Epithelial cell of prostate (primary cell): ENCODE data around the gene ELAVL1.
"Not testable (repeated sequence)": the region's sequence is repeated elsewhere in the genome, so short reads cannot be mapped to it uniquely, and the experiment has no call there.

Experiments
- DNase-seq: peaks from one replicate; pipeline ENCODE4 v3.0.0-alpha.2; 2011; ENCODE audit warnings: low read depth, low spot score
- H3K27ac ChIP-seq: fragments of 450-650 bp; 2 replicates; pipeline ENCODE4 v1.5.1; 2017; ENCODE audit warnings: mild to moderate bottlenecking

The ELAVL1 gene

GRCh38 chr19:8005534-8006256 lies at the start of gene ELAVL1:
Gene ELAVL1 (minus strand): TSS chr19:8005641. CDS start chr19:7991815, 13,826 bp downstream.
- DNase-seq: peak; percentile 57

GRCh38 chr19:8054169-8054568 lies 48.7 kb upstream of the ELAVL1 start:
- H3K27ac ChIP-seq: no peak overlapping the region
- DNase-seq: no peak

More at GRCh38 chr19:8005534-8006256, at the start of gene ELAVL1:
- H3K27ac ChIP-seq: peak within 1 kb of the TSS; percentile 70

- H3K27ac ChIP-seq: no peak within 1 kb of the TSS
- DNase-seq: no peak
Observed at GRCh38 chr19:8052464-8052859, 47.0 kb upstream of the ELAVL1 start, which contains the start of gene CCL25. Gene CCL25 (plus strand): TSS chr19:8052760. CDS start chr19:8053050, 290 bp downstream.

- H3K27ac ChIP-seq: no peak overlapping the region
- DNase-seq: peak; percentile 31
Observed at GRCh38 chr19:8050274-8051096, 45.0 kb upstream of the ELAVL1 start.

- DNase-seq: no peak
Observed at GRCh38 chr19:8046569-8047165, 41.2 kb upstream of the ELAVL1 start.

GRCh38 chr19:8045872-8046568 lies 40.6 kb upstream of the ELAVL1 start:
- H3K27ac ChIP-seq: no peak overlapping the region
- no peak for DNase-seq

More at GRCh38 chr19:8046569-8047165, 41.2 kb upstream of the ELAVL1 start:
- H3K27ac ChIP-seq: no peak overlapping the region

GRCh38 chr19:8044018-8044417 lies 38.6 kb upstream of the ELAVL1 start:
- H3K27ac ChIP-seq: no peak overlapping the region
- DNase-seq: no peak

GRCh38 chr19:8042900-8043299 lies 37.5 kb upstream of the ELAVL1 start:
- no peak for DNase-seq
- no peak overlapping the region for H3K27ac ChIP-seq

- DNase-seq: no peak
- H3K27ac ChIP-seq: no peak overlapping the region
Observed at GRCh38 chr19:8041531-8041931, 36.1 kb upstream of the ELAVL1 start.

- no peak overlapping the region for H3K27ac ChIP-seq
- DNase-seq: no peak
Observed at GRCh38 chr19:8039231-8039630, 33.8 kb upstream of the ELAVL1 start.

GRCh38 chr19:8038815-8039214 lies 33.4 kb upstream of the ELAVL1 start:
- no peak overlapping the region for H3K27ac ChIP-seq
- DNase-seq: no peak

- no peak overlapping the region for H3K27ac ChIP-seq
- DNase-seq: no peak
Observed at GRCh38 chr19:8036434-8037099, 31.1 kb upstream of the ELAVL1 start.

- DNase-seq: no peak
- H3K27ac ChIP-seq: no peak overlapping the region
Observed at GRCh38 chr19:8034178-8034525, 28.7 kb upstream of the ELAVL1 start.

GRCh38 chr19:8033287-8034177 lies 28.1 kb upstream of the ELAVL1 start:
- not testable (repeated sequence) for DNase-seq, H3K27ac ChIP-seq

- H3K27ac ChIP-seq: no peak overlapping the region
- DNase-seq: no peak
Observed at GRCh38 chr19:8030960-8031359, 25.5 kb upstream of the ELAVL1 start.

GRCh38 chr19:8028951-8029491 lies 23.6 kb upstream of the ELAVL1 start:
- no peak for DNase-seq

GRCh38 chr19:8025316-8025715 lies 19.9 kb upstream of the ELAVL1 start:
- no peak for DNase-seq
- H3K27ac ChIP-seq: no peak overlapping the region

More at GRCh38 chr19:8028951-8029491, 23.6 kb upstream of the ELAVL1 start:
- H3K27ac ChIP-seq: no peak overlapping the region

- not testable (repeated sequence) for DNase-seq, H3K27ac ChIP-seq
Observed at GRCh38 chr19:8024256-8024655, 18.8 kb upstream of the ELAVL1 start.

GRCh38 chr19:8023371-8023770 lies 17.9 kb upstream of the ELAVL1 start:
- no peak overlapping the region for H3K27ac ChIP-seq
- DNase-seq: no peak
